Glomerular visceral epithelial cell (primary cell): ENCODE results near the gene RBM33.

Experiments used
- DNase-seq: peaks from one replicate; pipeline ENCODE4 v3.0.0-alpha.2; 2016; ENCODE audit errors: extremely low spot score

RBM33 gene

GRCh38 chr7:155722936-155723335, 78.5 kb downstream of the RBM33 start:
- no peak for DNase-seq

- no peak for DNase-seq
Measured at GRCh38 chr7:155724327-155725005, 80.0 kb downstream of the RBM33 start.

- DNase-seq, result no peak
Measured at GRCh38 chr7:155725006-155725355, 80.5 kb downstream of the RBM33 start.

- no peak for DNase-seq
Measured at GRCh38 chr7:155727616-155728015, 83.2 kb downstream of the RBM33 start.

- DNase-seq, result no peak
Measured at GRCh38 chr7:155728116-155728515, 83.7 kb downstream of the RBM33 start.

GRCh38 chr7:155729847-155730246, 85.4 kb downstream of the RBM33 start:
- no peak for DNase-seq

GRCh38 chr7:155731380-155731779, 86.9 kb downstream of the RBM33 start:
- DNase-seq, result peak; percentile 13

GRCh38 chr7:155731871-155732270, 87.4 kb downstream of the RBM33 start:
- DNase-seq, result no peak

GRCh38 chr7:155732286-155732685, 87.8 kb downstream of the RBM33 start:
- DNase-seq, result no peak

GRCh38 chr7:155733582-155734444, 89.4 kb downstream of the RBM33 start:
- DNase-seq, result no peak

- no peak for DNase-seq
Measured at GRCh38 chr7:155734445-155734809, 90.0 kb downstream of the RBM33 start.

GRCh38 chr7:155735442-155736115, 91.1 kb downstream of the RBM33 start:
- DNase-seq, result no peak

GRCh38 chr7:155737590-155737989, 93.1 kb downstream of the RBM33 start:
- DNase-seq, result no peak

GRCh38 chr7:155738104-155738503, 93.6 kb downstream of the RBM33 start:
- no peak for DNase-seq

- DNase-seq, result peak; percentile 77
Measured at GRCh38 chr7:155738652-155739537, 94.4 kb downstream of the RBM33 start.

- no peak for DNase-seq
Measured at GRCh38 chr7:155739538-155740143, 95.2 kb downstream of the RBM33 start.

- DNase-seq, result no peak
Measured at GRCh38 chr7:155741082-155741481, 96.6 kb downstream of the RBM33 start.

- no peak for DNase-seq
Measured at GRCh38 chr7:155741805-155742204, 97.3 kb downstream of the RBM33 start.

- DNase-seq, result no peak
Measured at GRCh38 chr7:155743177-155743576, 98.7 kb downstream of the RBM33 start.

- DNase-seq, result no peak
Measured at GRCh38 chr7:155744971-155745683, 100.7 kb downstream of the RBM33 start.

GRCh38 chr7:155745737-155746136, 101.3 kb downstream of the RBM33 start:
- DNase-seq, result no peak
